Measurements from ENCODE around the gene STX12. TPM values are rescaled to one million over a fixed set of nuclear protein-coding genes. Genes with fewer than 3 reads are reported as not detected.

STX12 gene
- 25.0 to 26.8 TPM (median 26.1 TPM) in 3 replicates for total RNA-seq

- Mint-ChIP-seq H3K27me3 (ENCODE audit: low read depth) (no peaks in the 10 kb centered on the region), H3K9me3 (no peaks in the 10 kb centered on the region), H3K27ac (peak within 1 kb of the TSS; percentile 95), H3K4me1 (peaks cover 11% of the 10 kb centered on the region), H3K36me3 (no peaks in the 10 kb centered on the region), H3K4me3 (peak within 1 kb of the TSS; percentile 95)
- TF ChIP-seq CTCF (IDR thresholded peaks at IDR 0.05; ENCODE audit: unreplicated experiment): no peak
- peak; percentile 97 to 99 for DNase-seq (ENCODE audit: low spot score in 2 of 2, unreplicated experiment in 2 of 2)
Measured at GRCh38 chr1:27772932-27773825, at the start of gene STX12. TSS of gene STX12 (plus strand) at chr1:27773219. CDS start at chr1:27773308, 89 bp downstream.

- Mint-ChIP-seq H3K9me3 (no peaks in the 10 kb centered on the region), H3K27ac (peak overlapping the region; percentile 98), H3K27me3 (ENCODE audit: low read depth) (no peaks in the 10 kb centered on the region), H3K36me3 (peaks cover 7% of the 10 kb centered on the region), H3K4me3 (peak overlapping the region; percentile 66), H3K4me1 (peaks cover 10% of the 10 kb centered on the region)
- TF ChIP-seq CTCF (IDR thresholded peaks at IDR 0.05; ENCODE audit: unreplicated experiment): no peak
- DNase-seq (ENCODE audit: low spot score in 2 of 2, unreplicated experiment in 2 of 2): no peak
Measured at GRCh38 chr1:27724961-27725373, 48.1 kb upstream of the STX12 start.

GRCh38 chr1:27725374-27726172 lies 47.4 kb upstream of the STX12 start, which contains the start of gene FAM76A:
TSS of gene FAM76A (plus strand) at chr1:27725961. CDS start at chr1:27726081, 120 bp downstream.
- Mint-ChIP-seq H3K4me3 (peak within 1 kb of the TSS; percentile 78), H3K27me3 (ENCODE audit: low read depth) (no peaks in the 10 kb centered on the region), H3K9me3 (no peaks in the 10 kb centered on the region), H3K4me1 (peaks cover 8% of the 10 kb centered on the region), H3K36me3 (peaks cover 8% of the 10 kb centered on the region), H3K27ac (peak within 1 kb of the TSS; percentile 98)
- peak; percentile 97 to 99 for DNase-seq (ENCODE audit: low spot score in 2 of 2, unreplicated experiment in 2 of 2)
- TF ChIP-seq CTCF (IDR thresholded peaks at IDR 0.05; ENCODE audit: unreplicated experiment): peak; percentile 26

- no peak for TF ChIP-seq CTCF (IDR thresholded peaks at IDR 0.05; ENCODE audit: unreplicated experiment)
- Mint-ChIP-seq H3K36me3 (peaks cover 10% of the 10 kb centered on the region), H3K27ac (peak overlapping the region; percentile 88), H3K4me1 (peaks cover 8% of the 10 kb centered on the region), H3K9me3 (no peaks in the 10 kb centered on the region), H3K4me3 (peak overlapping the region; percentile 78), H3K27me3 (ENCODE audit: low read depth) (no peaks in the 10 kb centered on the region)
- peak; percentile 28 to 68 for DNase-seq (ENCODE audit: low spot score in 2 of 2, unreplicated experiment in 2 of 2)
Measured at GRCh38 chr1:27726173-27727044, 46.6 kb upstream of the STX12 start.

- H3K4me3 Mint-ChIP-seq: peak overlapping the region; percentile 78
- H3K27ac Mint-ChIP-seq: no peak overlapping the region
- H3K27me3 Mint-ChIP-seq (ENCODE audit: low read depth): no peaks in the 10 kb centered on the region
- H3K9me3 Mint-ChIP-seq: no peaks in the 10 kb centered on the region
- no peak for TF ChIP-seq CTCF (IDR thresholded peaks at IDR 0.05; ENCODE audit: unreplicated experiment)
- H3K4me1 Mint-ChIP-seq: peaks cover 8% of the 10 kb centered on the region
- peaks cover 10% of the 10 kb centered on the region for H3K36me3 Mint-ChIP-seq
- no peak for DNase-seq (ENCODE audit: low spot score in 2 of 2, unreplicated experiment in 2 of 2)
Measured at GRCh38 chr1:27727126-27727525, 45.9 kb upstream of the STX12 start.
